Subcutaneous abdominal adipose tissue (tissue), 5 donors: ENCODE data around the gene RASSF4.

Experiments
- H3K27ac ChIP-seq: one replicate; pipeline ENCODE4 v1.7.0; 2013; ENCODE audit warnings: low read depth, mild to moderate bottlenecking, inconsistent platforms, low read length, moderate library complexity
- H3K27me3 ChIP-seq, 5 donors: one replicate each; pipeline ENCODE4 v1.7.0; 2013; ENCODE audit warnings: low read length in 5 of 5, inconsistent platforms in 1 of 5; ENCODE audit not compliant: control insufficient read depth in 5 of 5, insufficient read depth in 4 of 5
- H3K36me3 ChIP-seq, 5 donors: one replicate each; pipeline ENCODE4 v1.7.0; 2013; ENCODE audit warnings: low read length in 5 of 5; ENCODE audit not compliant: control insufficient read depth in 5 of 5, insufficient read depth in 5 of 5
- H3K4me1 ChIP-seq, 5 donors: one replicate each; pipeline ENCODE4 v1.7.0; 2013; ENCODE audit warnings: low read length in 5 of 5, mild to moderate bottlenecking in 3 of 5, moderate library complexity in 1 of 5; ENCODE audit not compliant: control insufficient read depth in 5 of 5, insufficient read depth in 5 of 5
- H3K4me3 ChIP-seq, 5 donors: one replicate each; pipeline ENCODE4 v1.7.0; 2013; ENCODE audit warnings: low read length in 5 of 5, low read depth in 1 of 5
- H3K9ac ChIP-seq, 5 donors: one replicate each; pipeline ENCODE4 v1.7.0; 2013; ENCODE audit warnings: low read length in 5 of 5, mild to moderate bottlenecking in 4 of 5, moderate library complexity in 3 of 5
- H3K9me3 ChIP-seq, 5 donors: one replicate each; pipeline ENCODE4 v1.7.0; 2013; ENCODE audit warnings: low read length in 5 of 5; ENCODE audit not compliant: control insufficient read depth in 5 of 5
- donor health status: healthy.
- donor health status: healthy.
- donor health status: healthy.
- donor health status: healthy.
- donor health status: healthy.

The RASSF4 gene

GRCh38 chr10:44979281-44980191 is 19.9 kb downstream of the RASSF4 start:
- Histone ChIP-seq H3K9me3 (no peaks in the 10 kb centered on the region), H3K4me1 (peaks cover 28 to 79% (median 78%) of the 10 kb centered on the region in 5 donors), H3K36me3 (peaks cover 0 to 49% (median 28%) of the 10 kb centered on the region in 5 donors), H3K27me3 (no peaks in the 10 kb centered on the region), H3K27ac (peak overlapping the region; percentile 90), H3K4me3 (peak overlapping the region; percentile 36 to 98 (median 84)), H3K9ac (peak overlapping the region in 4 of 5 donors; percentile 53 to 99 (median 96))

DNA sequence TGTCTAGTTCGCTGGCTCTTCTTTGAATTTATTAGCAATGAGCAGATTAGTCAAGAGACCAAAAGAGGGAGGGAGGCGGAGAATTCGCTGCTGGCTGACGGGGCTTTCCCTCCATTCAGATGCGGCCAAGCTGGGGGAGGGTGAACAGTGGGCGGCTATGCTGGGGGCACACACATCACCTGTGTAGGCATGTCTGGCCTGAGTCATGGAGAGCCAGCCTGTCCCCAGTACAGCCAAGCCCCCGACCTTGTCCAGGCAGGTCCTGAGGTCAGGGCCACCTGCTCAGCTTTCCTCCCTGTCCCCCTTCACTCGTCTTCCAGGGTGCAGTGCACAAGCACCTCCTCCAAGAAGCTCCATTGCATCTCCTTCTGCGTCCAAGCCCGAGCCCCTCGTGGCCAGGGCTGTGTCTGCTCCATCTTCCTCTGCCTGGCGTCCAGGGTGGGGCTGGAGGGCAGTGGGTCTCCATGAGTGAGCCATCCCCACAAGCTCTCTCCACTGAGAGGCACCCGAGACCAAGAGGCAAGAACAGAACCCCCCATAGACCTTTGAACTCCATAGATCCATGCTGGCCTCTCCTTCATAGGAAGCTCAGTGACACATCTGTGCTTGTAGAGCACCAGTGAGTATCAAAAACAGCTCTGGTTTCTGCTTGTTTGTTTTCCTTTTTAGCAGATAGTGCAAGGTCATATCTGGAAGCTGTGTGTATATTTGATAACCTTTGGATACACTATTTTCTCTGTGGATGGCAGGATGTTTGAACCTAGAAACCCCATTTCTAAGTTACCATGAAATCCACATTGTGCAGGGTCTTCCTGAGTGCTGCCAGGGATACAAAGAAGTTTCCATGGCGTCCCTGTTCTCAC is 20.9 kb downstream of the RASSF4 start:
- peaks cover 28 to 84% (median 77%) of the 10 kb centered on the region in 5 donors for H3K4me1 ChIP-seq
- H3K27me3 ChIP-seq = no peaks in the 10 kb centered on the region

DNA sequence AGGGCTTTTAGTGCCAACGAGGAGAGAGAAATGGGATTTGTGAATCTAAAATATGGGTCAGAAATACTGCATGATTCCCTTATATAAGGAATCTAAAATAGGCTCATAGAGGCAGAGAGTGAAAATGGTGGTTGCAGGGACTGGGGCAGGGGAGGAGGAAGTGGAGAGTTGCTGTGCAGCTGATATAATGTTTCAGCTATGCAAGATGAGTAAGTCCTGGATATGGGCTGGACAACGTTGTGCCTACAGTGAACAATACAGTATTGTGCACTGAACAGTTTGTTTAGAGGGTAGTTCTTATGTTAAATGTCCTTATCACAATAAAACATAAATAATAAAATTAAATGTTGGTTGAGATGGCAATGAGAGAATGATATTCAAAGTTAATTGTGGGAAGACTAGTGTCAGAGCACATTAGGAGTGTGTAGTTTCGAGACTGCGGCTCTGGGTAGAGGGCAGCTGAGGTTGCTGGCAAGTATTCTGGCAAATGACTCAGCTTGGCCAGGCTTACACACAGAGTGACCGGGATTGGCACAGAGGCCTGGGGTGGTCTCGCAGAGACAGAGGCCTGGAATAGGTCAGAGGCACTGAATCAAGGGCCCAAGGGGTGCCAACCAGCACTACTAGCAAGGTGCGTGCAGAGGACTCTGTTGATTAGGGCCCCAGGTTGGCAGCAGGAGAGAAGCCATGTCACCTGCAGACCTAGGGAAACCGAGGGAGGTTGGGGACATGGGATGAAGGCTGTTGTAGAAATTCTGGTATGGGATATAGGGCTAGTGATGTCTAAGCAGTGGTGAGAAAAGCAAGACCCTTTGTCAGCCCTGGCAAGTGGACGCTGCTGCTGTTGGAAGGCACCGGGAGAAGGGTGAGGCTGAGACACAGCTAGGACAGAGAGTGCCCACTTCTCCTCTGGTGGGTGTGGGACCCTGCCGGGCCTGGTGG is 21.8 kb downstream of the RASSF4 start:
- H3K4me1 ChIP-seq = peaks cover 31 to 84% (median 77%) of the 10 kb centered on the region in 5 donors
- peak overlapping the region in 3 of 5 donors; percentile 7 to 40 (median 19) for H3K4me3 ChIP-seq
- H3K9ac ChIP-seq = peak overlapping the region in 4 of 5 donors; percentile 6 to 61 (median 50)
- H3K36me3 ChIP-seq = peaks cover 0 to 65% (median 38%) of the 10 kb centered on the region in 5 donors
- H3K27ac ChIP-seq = peak overlapping the region; percentile 90
- no peaks in the 10 kb centered on the region for H3K27me3 ChIP-seq
- no peaks in the 10 kb centered on the region for H3K9me3 ChIP-seq

More for the DNA sequence above, 20.9 kb downstream of the RASSF4 start:
- Histone ChIP-seq H3K27ac (peak overlapping the region; percentile 90), H3K36me3 (peaks cover 0 to 59% (median 38%) of the 10 kb centered on the region in 5 donors), H3K4me3 (peak overlapping the region in 3 of 5 donors; percentile 6 to 19 (median 7)), H3K9me3 (no peaks in the 10 kb centered on the region), H3K9ac (peak overlapping the region in 4 of 5 donors; percentile 6 to 61 (median 10))

DNA sequence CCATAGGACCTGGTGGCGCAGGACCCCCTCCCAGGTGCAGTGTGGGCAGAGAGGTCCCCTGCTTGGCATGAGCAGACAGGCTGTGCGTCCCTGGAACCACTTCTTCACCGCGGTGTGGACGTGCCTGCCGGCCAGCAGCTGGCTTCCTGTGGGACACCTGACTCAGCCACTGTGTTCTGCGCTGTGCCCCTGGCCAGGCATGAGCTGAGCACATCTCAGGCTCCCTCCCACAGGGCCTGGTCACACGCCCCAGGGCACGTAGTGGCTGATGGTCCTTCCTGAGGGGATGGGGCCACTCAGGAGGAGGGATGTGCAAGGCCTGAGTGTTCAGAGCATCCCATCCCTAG is 22.5 kb downstream of the RASSF4 start:
- H3K4me1 ChIP-seq = peaks cover 28 to 81% (median 77%) of the 10 kb centered on the region in 5 donors
- peak overlapping the region in 4 of 5 donors; percentile 17 to 61 (median 50) for H3K9ac ChIP-seq
- H3K9me3 ChIP-seq = no peaks in the 10 kb centered on the region
- peak overlapping the region; percentile 90 for H3K27ac ChIP-seq
- no peaks in the 10 kb centered on the region for H3K27me3 ChIP-seq
- peaks cover 0 to 60% (median 32%) of the 10 kb centered on the region in 5 donors for H3K36me3 ChIP-seq
- peak overlapping the region in 1 of 5 donors; percentile 40 for H3K4me3 ChIP-seq

DNA sequence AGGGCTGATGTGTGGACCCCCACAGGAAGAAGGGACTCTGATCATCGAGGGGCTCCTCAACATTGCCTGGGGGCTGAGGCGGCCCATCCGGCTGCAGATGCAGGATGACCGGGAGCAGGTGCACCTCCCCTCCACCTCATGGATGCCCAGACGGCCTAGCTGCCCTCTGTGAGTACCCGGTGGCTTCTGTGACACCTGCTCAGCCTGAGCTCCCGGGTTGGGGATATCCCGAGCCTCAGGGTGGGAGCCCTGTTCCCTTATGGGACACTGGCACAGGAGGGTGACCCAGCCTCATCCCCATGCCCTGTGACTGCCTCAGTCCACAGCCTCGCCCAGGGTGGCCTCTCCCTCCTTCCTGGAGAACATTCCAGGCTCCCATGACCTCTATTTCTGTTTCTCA is 22.9 kb downstream of the RASSF4 start:
- peak overlapping the region; percentile 90 for H3K27ac ChIP-seq
- peak overlapping the region in 1 of 5 donors; percentile 40 for H3K4me3 ChIP-seq
- peaks cover 28 to 79% (median 76%) of the 10 kb centered on the region in 5 donors for H3K4me1 ChIP-seq
- H3K36me3 ChIP-seq = peaks cover 0 to 56% (median 30%) of the 10 kb centered on the region in 5 donors
- no peaks in the 10 kb centered on the region for H3K9me3 ChIP-seq
- no peaks in the 10 kb centered on the region for H3K27me3 ChIP-seq
- H3K9ac ChIP-seq = peak overlapping the region in 3 of 5 donors; percentile 13 to 52 (median 17)

- Histone ChIP-seq H3K27ac (peak overlapping the region; percentile 90), H3K9me3 (no peaks in the 10 kb centered on the region), H3K9ac (peak overlapping the region in 2 of 5 donors; percentile 13 to 23), H3K4me1 (peaks cover 27 to 74% (median 68%) of the 10 kb centered on the region in 5 donors), H3K4me3 (no peak overlapping the region), H3K36me3 (peaks cover 0 to 55% (median 29%) of the 10 kb centered on the region in 5 donors), H3K27me3 (no peaks in the 10 kb centered on the region)
These were observed 23.7 kb downstream of the RASSF4 start for GRCh38 chr10:44983066-44983894.

DNA sequence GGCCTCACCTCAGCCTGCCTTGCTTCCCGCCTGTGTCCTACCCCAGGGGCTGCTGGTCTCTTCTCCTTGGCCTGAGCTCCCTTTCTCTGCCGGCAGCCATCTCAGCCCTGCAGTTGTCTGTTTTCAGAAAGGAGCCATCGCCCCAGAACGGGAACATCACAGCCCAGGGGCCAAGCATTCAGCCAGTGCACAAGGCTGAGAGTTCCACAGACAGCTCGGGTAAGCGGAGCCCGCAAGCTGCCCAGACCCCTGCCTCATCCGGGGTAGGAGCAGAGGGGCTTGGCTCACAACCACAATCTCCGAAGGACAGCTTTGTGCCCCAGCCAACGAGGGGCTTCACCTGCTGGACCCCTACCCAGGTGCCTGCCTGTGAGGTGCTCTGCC is 24.3 kb downstream of the RASSF4 start:
- H3K9me3 ChIP-seq = no peaks in the 10 kb centered on the region
- no peaks in the 10 kb centered on the region for H3K27me3 ChIP-seq
- H3K9ac ChIP-seq = no peak overlapping the region
- H3K4me1 ChIP-seq = peaks cover 22 to 68% (median 62%) of the 10 kb centered on the region in 5 donors
- H3K4me3 ChIP-seq = no peak overlapping the region
- H3K36me3 ChIP-seq = peaks cover 0 to 61% (median 34%) of the 10 kb centered on the region in 5 donors
- H3K27ac ChIP-seq = no peak overlapping the region

DNA sequence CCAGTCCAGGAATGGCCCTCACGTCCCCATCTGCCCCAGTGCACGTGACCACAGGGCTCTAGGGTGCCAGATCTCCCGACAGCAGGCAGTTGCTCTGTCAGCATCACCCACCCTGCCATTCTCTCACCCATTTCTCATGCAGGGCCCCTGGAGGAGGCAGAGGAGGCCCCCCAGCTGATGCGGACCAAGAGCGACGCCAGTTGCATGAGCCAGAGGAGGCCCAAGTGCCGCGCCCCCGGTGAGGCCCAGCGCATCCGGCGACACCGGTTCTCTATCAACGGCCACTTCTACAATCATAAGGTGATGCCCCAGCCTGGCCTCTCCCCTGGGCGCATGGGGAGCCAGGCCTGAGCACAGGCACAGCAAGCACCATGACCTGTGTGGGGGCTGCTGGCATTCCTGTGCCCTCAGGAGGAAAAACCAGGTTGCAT is 25.1 kb downstream of the RASSF4 start:
- no peak overlapping the region for H3K9ac ChIP-seq

More for the DNA sequence above, 25.1 kb downstream of the RASSF4 start:
- peak overlapping the region; percentile 28 for H3K27ac ChIP-seq
- H3K27me3 ChIP-seq = no peaks in the 10 kb centered on the region
- no peaks in the 10 kb centered on the region for H3K9me3 ChIP-seq
- peaks cover 0 to 69% (median 41%) of the 10 kb centered on the region in 5 donors for H3K36me3 ChIP-seq
- H3K4me3 ChIP-seq = no peak overlapping the region
- peaks cover 16 to 61% (median 54%) of the 10 kb centered on the region in 5 donors for H3K4me1 ChIP-seq
